Heart left ventricle (tissue), 16 donors: ENCODE results near the gene CCDC61. TPM values are rescaled to one million over a fixed set of nuclear protein-coding genes. Genes with fewer than 3 reads are reported as not detected.

Source experiments
- ATAC-seq, 4 donors: fragments of 200-7000 bp; cut with Tn5 transposase; one replicate each; pipeline ENCODE4 v1.9.1; 2020 to 2022; ENCODE audit warnings: moderate library complexity in 4 of 4, mild to moderate bottlenecking in 3 of 4, moderate number of reproducible peaks in 1 of 4
- DNase-seq, 5 donors: peaks; one replicate each; pipeline ENCODE4 v3.0.0-alpha.2; 2020
- H3K27ac ChIP-seq, 12 donors: fragments of 200-600 bp; sonication (generic) in 4 of 12; one replicate each; pipeline versions ENCODE4 v1.5.0 to v1.8.0; 2016 to 2022; ENCODE audit warnings: mild to moderate bottlenecking in 2 of 12
- H3K27me3 ChIP-seq, 9 donors: fragments of 200-600 bp; sonication (generic) in 2 of 9; one replicate each; pipeline versions ENCODE4 v1.5.1 to v1.8.0; 2016 to 2022; ENCODE audit warnings: mild to moderate bottlenecking in 3 of 9
- H3K36me3 ChIP-seq, 9 donors: fragments of 200-600 bp; sonication (generic) in 2 of 9; one replicate each; pipeline versions ENCODE4 v1.5.0 to v1.8.0; 2018 to 2022; ENCODE audit warnings: mild to moderate bottlenecking in 2 of 9
- H3K4me1 ChIP-seq, 12 donors: fragments of 200-600 bp; sonication (generic) in 4 of 12; one replicate each; pipeline versions ENCODE4 v1.5.0 to v1.8.0; 2016 to 2022; ENCODE audit warnings: mild to moderate bottlenecking in 3 of 12
- H3K4me3 ChIP-seq, 12 donors: fragments of 200-600 bp; sonication (generic) in 4 of 12; one replicate each; pipeline versions ENCODE4 v1.5.0 to v1.8.0; 2017 to 2022; ENCODE audit warnings: mild to moderate bottlenecking in 9 of 12, moderate library complexity in 4 of 12
- H3K9me3 ChIP-seq, 12 donors: fragments of 200-600 bp; sonication (generic) in 4 of 12; one replicate each; pipeline versions ENCODE4 v1.5.0 to v1.8.0; 2016 to 2022; ENCODE audit warnings: mild to moderate bottlenecking in 1 of 12
- POLR2A ChIP-seq, 2 donors: fragments of 450-650 bp; IDR thresholded peaks; one replicate each; pipeline ENCODE4 v1.6.1; 2017; ENCODE audit warnings: antibody characterized with exemption in 2 of 2, mild to moderate bottlenecking in 2 of 2, moderate library complexity in 2 of 2
- WGBS, 4 donors: extraction: QIAGEN DNeasy Blood & Tissue Kit in 2 of 4; methylation state at CpG; one replicate each; pipeline versions ENCODE4 v1.1.5 to v1.1.7; 2013 to 2018; 5-methylcytosine and 5-hydroxymethylcytosine counted together
- intact Hi-C, 10 donors: fragments of 100-400 bp; cut with DNase I; formaldehyde crosslinking; loops; one replicate each; pipeline versions ENCODE4 v1.11.1 to v1.14.2; 2022
- polyA plus RNA-seq, 2 donors: library from polyadenylated mRNA; stranded (reverse); fragments of 200-250 nt; gene quantifications; one replicate each; pipeline ENCODE4 v1.2.3, GENCODE V29; 2013
- total RNA-seq, 9 donors: library from RNA; depleted of rRNA in 2 of 9; stranded (reverse); fragments of >200 nt in 2 of 9; fragmentation: NEBNext Ultra II Directional in 3 of 9; extraction: Animal tissue kit (Norgen Biotek cat#: 25700) in 3 of 9; gene quantifications; one replicate each; pipeline versions ENCODE4 v1.1.0 to v1.2.4, GENCODE V29; 2016 to 2023
- TF ChIP-seq, protein P1 (sequence below), 12 donors: fragments of 200-600 bp; sonication (generic) in 4 of 12; IDR thresholded peaks; one replicate each; pipeline versions ENCODE4 v1.5.0 to v1.8.0; 2018 to 2022; ENCODE audit warnings: antibody characterized with exemption in 12 of 12, mild to moderate bottlenecking in 5 of 12
- donor health status: ischemic (EF 13 %, LVEDD 7.1; RV severe dilation, severe dysfunction).
- donor health status: healthy with polysubstance abuse.
- donor health status: DM: no; HTN: yes; CAD: no.
- donor health status: DM: no; HTN: no; CAD: no.
- donor health status: ischemic (EF 25% LVEDD 6.9; RV normal size, moderate dysfunction).
- donor health status: ischemic (EF 25% LVEDD 5.7; RV mildly dilated, moderate dysfunction).
- donor health status: healthy.
- donor health status: DM: yes; HTN: yes; CAD: no.
- donor health status: ischemic (EF 35%, LVEDD 5.7; RV mildly dilated, moderate dysfunction).
- donor health status: nonischemic (EF 11% LVEDD 7.7; RV severe dilation, severe dysfunction).
- donor health status: DM: yes; HTN: yes; CAD: no.
- donor health status: PGD.
- donor health status: ischemic (EF 29% LVEDD 5.4; RV normal size, mild dysfunction).
- donor health status: nonischemic (EF 23%, LVEDD 6.1; RV moderate dilation, normal function).

The CCDC61 gene
- total and polyA plus RNA-seq, 11 donors: 4.1 to 13.7 (median 6.8) TPM

DNA sequence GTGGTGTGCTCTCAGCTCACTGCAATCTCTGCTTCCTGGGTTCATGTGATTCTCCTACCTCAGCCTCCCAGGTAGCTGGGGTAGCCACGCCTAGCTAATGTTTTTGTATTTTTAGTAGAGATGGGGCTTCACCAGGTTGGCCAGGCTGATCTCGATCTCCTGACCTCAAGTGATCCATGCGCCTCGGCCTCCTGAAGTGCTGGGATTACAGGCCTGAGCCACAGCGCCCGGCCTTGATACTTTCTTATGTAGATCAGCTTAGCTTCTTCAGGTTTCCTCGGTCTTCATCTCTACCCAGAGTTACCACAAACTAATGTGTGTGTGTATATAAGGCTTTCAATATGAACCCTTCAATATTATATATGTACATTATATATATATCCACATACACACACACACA is 9.9 kb upstream of the CCDC61 start:
- Histone ChIP-seq H3K27me3 (peaks cover 0 to 7% (median 0%) of the 10 kb centered on the region in 9 donors), H3K36me3 (no peaks in the 10 kb centered on the region), H3K4me3 (no peak overlapping the region), H3K27ac (no peak overlapping the region), H3K9me3 (no peaks in the 10 kb centered on the region), H3K4me1 (no peaks in the 10 kb centered on the region)
- intact Hi-C loops: no loop called here
- ATAC-seq: no peak
- 79 to 90% (median 83%) methylated on average over 7 of the region's 7 CpGs for WGBS, 4 donors
- no peak for DNase-seq
- no peak for TF ChIP-seq POLR2A (IDR thresholded peaks at IDR 0.05)
- TF ChIP-seq, protein P1, sequence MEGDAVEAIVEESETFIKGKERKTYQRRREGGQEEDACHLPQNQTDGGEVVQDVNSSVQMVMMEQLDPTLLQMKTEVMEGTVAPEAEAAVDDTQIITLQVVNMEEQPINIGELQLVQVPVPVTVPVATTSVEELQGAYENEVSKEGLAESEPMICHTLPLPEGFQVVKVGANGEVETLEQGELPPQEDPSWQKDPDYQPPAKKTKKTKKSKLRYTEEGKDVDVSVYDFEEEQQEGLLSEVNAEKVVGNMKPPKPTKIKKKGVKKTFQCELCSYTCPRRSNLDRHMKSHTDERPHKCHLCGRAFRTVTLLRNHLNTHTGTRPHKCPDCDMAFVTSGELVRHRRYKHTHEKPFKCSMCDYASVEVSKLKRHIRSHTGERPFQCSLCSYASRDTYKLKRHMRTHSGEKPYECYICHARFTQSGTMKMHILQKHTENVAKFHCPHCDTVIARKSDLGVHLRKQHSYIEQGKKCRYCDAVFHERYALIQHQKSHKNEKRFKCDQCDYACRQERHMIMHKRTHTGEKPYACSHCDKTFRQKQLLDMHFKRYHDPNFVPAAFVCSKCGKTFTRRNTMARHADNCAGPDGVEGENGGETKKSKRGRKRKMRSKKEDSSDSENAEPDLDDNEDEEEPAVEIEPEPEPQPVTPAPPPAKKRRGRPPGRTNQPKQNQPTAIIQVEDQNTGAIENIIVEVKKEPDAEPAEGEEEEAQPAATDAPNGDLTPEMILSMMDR (IDR thresholded peaks at IDR 0.05): no peak

DNA sequence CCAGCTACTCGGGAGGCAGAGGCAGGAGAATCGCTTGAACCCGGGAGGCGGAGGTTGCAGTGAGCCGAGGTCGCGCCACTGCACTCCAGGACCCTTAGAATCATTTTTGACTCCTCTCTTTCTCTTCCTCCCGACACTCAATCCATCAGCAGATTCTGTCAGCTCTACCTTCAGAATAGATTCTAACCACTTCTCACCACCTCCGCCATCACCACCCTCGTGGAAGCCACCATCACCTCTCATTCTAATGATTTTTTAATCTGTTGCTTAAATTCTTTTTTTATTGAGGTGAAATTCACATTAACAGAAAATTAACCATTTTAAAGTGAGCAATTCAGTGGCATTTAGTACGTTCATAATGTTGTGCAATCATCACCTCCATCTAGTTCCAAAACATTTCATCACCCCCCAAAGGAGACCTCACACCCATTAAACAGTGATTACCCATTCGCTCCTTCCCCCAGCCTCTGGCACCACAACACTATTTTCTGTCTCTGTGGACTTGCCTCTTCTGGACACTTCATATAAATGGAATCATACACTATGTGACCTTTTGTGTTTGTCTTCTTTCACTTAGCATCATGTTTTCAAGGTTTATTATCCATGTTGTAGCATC is 5.0 kb upstream of the CCDC61 start:
- WGBS, 4 donors: 83 to 88% (median 86%) methylated on average over 12 of the region's 12 CpGs
- H3K27me3 ChIP-seq: no peaks in the 10 kb centered on the region
- H3K27ac ChIP-seq: no peak overlapping the region
- ATAC-seq (no peak), DNase-seq (peak in 1 of 5 donors; percentile 16)
- H3K4me3 ChIP-seq: no peak overlapping the region
- TF ChIP-seq, protein P1 (IDR thresholded peaks at IDR 0.05): no peak
- TF ChIP-seq POLR2A (IDR thresholded peaks at IDR 0.05): no peak
- H3K9me3 ChIP-seq: no peaks in the 10 kb centered on the region
- no peaks in the 10 kb centered on the region for H3K36me3 ChIP-seq
- intact Hi-C loops: loop anchor here in 1 of 10 donors (5.0 kb wide), 1 partner anchor 63 kb away; no protein-coding TSS in a partner anchor
- peaks cover 0 to 7% (median 4%) of the 10 kb centered on the region in 12 donors for H3K4me1 ChIP-seq

DNA sequence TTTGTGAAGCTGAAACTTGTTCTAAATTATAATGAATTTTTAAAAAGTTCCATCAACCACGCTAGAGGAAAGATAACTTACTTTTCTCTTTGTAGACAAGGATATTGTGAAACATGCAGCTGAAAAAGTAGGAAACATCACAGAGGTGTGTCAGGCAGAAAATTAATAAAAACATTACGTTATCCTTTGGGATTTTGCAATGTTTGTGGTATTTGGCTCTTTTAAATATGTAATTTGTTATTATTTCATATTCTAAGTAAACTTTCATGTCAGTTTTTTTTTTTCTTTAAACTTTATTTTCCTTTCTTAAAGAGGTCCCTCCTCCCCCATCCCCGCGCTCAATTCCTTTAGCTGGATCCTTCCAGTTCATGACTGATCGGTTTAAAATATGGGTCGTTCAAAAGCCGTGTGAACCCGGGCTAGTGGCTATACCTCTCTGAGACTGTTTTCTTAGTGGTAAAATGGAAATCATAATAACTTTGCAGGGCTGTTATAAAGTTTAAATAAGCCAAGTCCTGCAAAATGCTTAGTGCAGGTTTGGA is 740 bp upstream of the CCDC61 start:
- peaks cover 0 to 9% (median 0%) of the 10 kb centered on the region in 9 donors for H3K27me3 ChIP-seq
- H3K36me3 ChIP-seq: peaks cover 0 to 5% (median 0%) of the 10 kb centered on the region in 9 donors
- H3K27ac ChIP-seq: peak overlapping the region in 3 of 12 donors; percentile 16 to 44 (median 26)
- intact Hi-C loops: loop anchor here in 2 of 10 donors (2.0 to 5.0 kb wide), 2 partner anchors 67 to 92 kb away; partner anchors contain the start of gene MYPOP (in 1 of the 2)
- WGBS, 4 donors: 13 to 17% (median 13%) methylated on average over 8 of the region's 8 CpGs
- no peak for DNase-seq
- no peak for TF ChIP-seq POLR2A (IDR thresholded peaks at IDR 0.05)
- TF ChIP-seq, protein P1 (IDR thresholded peaks at IDR 0.05): no peak
- ATAC-seq: peak in 1 of 4 donors; percentile 1
- no peaks in the 10 kb centered on the region for H3K9me3 ChIP-seq
- H3K4me1 ChIP-seq: peaks cover 3 to 16% (median 13%) of the 10 kb centered on the region in 12 donors
- H3K4me3 ChIP-seq: peak overlapping the region in 11 of 12 donors; percentile 24 to 91 (median 68)

DNA sequence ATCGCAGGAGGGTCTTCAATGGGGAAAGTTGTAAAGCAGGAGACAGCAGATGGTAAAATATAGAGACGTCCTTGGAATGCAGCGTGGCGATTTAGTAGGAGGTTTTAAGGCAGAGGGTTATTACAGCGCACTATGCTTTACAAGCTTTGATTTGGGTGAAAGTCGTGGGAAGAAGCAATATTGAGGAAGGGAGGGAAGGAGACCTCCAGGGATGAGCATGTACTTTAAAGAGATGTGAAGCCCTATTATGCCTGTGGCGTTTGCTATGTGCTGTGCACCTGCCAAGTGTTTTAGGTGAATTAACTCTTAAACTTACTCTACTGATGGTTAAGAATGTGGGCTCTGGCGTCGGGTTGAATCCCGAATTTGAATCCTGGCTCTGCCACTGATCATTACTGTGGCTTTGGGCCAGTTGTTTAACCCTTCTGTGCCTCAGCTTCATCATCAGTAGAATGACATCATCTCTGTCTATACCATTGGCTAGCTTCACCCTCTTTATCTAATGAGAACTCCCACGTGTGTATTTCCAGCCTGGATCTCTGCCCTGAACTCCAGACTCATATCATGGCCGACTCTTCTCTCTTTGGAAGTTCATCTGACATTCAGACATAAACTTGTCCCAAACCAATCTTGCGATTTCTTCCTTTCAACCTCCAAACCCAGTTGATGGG is 583 bp downstream of the CCDC61 start:
- DNase-seq (peak in 1 of 5 donors; percentile 8), ATAC-seq (no peak)
- intact Hi-C loops: loop anchor here in 1 of 10 donors (2.0 kb wide), 1 partner anchor 93 kb away; the partner anchor contains the start of gene MYPOP
- WGBS, 4 donors: 9 to 12% (median 9%) methylated on average over 13 of the region's 13 CpGs
- peak overlapping the region; percentile 61 to 91 (median 76) for H3K4me3 ChIP-seq
- no peaks in the 10 kb centered on the region for H3K9me3 ChIP-seq
- H3K27me3 ChIP-seq: peaks cover 0 to 12% (median 0%) of the 10 kb centered on the region in 9 donors
- H3K4me1 ChIP-seq: peaks cover 3 to 23% (median 13%) of the 10 kb centered on the region in 12 donors
- TF ChIP-seq, protein P1 (IDR thresholded peaks at IDR 0.05): no peak
- no peak for TF ChIP-seq POLR2A (IDR thresholded peaks at IDR 0.05)
- peak overlapping the region in 11 of 12 donors; percentile 64 to 89 (median 76) for H3K27ac ChIP-seq
- H3K36me3 ChIP-seq: peaks cover 0 to 5% (median 0%) of the 10 kb centered on the region in 9 donors
